Gastroesophageal sphincter (tissue), 4 donors: Measurements from ENCODE around the gene RESP18. TPM values are rescaled to one million over a fixed set of nuclear protein-coding genes. Genes with fewer than 3 reads are reported as not detected.

ENCODE experiments used
- ATAC-seq: fragments of 150-250 bp; one replicate; pipeline ENCODE4 v1.9.1; 2016; ENCODE audit warnings: mild to moderate bottlenecking, moderate library complexity
- H3K27ac ChIP-seq, 4 donors: fragments of 200-600 bp; sonication (generic) in 3 of 4; 1 replicate in 3 of 4; 2 replicates in 1 of 4; pipeline ENCODE4 v1.5.1; 2016 to 2019
- H3K27me3 ChIP-seq: fragments of 200-600 bp; sonication (generic); one replicate; pipeline ENCODE4 v1.5.1; 2019
- H3K36me3 ChIP-seq, 2 donors: fragments of 200-600 bp; sonication (generic); one replicate each; pipeline ENCODE4 v1.5.1; 2019; ENCODE audit warnings: control low read depth in 1 of 2
- H3K4me1 ChIP-seq, 3 donors: fragments of 200-600 bp; sonication (generic); 1 replicate in 2 of 3; 2 replicates in 1 of 3; pipeline ENCODE4 v1.5.1; 2016 to 2019; ENCODE audit warnings: control low read depth in 2 of 3
- H3K4me3 ChIP-seq, 2 donors: fragments of 200-600 bp; sonication (generic); one replicate each; pipeline ENCODE4 v1.5.1; 2019; ENCODE audit warnings: mild to moderate bottlenecking in 1 of 2, moderate library complexity in 1 of 2
- H3K9me3 ChIP-seq, 3 donors: fragments of 200-600 bp; sonication (generic); one replicate each; pipeline ENCODE4 v1.5.1; 2017 to 2019; ENCODE audit warnings: control low read depth in 2 of 3
- EP300 ChIP-seq: sonication (generic); formaldehyde crosslinking; IDR thresholded peaks from one replicate; pipeline ENCODE4 v1.6.1; 2017; ENCODE audit warnings: antibody characterized with exemption, mild to moderate bottlenecking
- POLR2A ChIP-seq, 2 donors: fragments of 450-650 bp; IDR thresholded peaks; one replicate each; pipeline ENCODE4 v1.6.1; 2017; ENCODE audit warnings: antibody characterized with exemption in 2 of 2, mild to moderate bottlenecking in 2 of 2, moderate library complexity in 1 of 2
- POLR2AphosphoS5 ChIP-seq: sonication (generic); formaldehyde crosslinking; IDR thresholded peaks from one replicate; pipeline ENCODE4 v1.6.1; 2017; ENCODE audit warnings: antibody characterized with exemption
- WGBS, 2 donors: methylation state at CpG; one replicate each; pipeline ENCODE4 v1.1.5; 2018; ENCODE audit warnings: low coverage in 1 of 2; 5-methylcytosine and 5-hydroxymethylcytosine counted together
- total RNA-seq, 4 donors: library from RNA; depleted of rRNA; stranded (reverse); fragments of >200 nt; gene quantifications; one replicate each; pipeline ENCODE4 v1.1.0, GENCODE V29; 2016
- TF ChIP-seq, protein P1 (sequence below), 4 experiments: fragments of 200-600 bp in 2 of 4; fragments of 450-650 bp in 2 of 4; sonication (generic) in 1 of 4; IDR thresholded peaks; one replicate each; pipeline ENCODE4 v1.5.1; 2017 to 2019; ENCODE audit warnings: antibody characterized with exemption in 4 of 4, mild to moderate bottlenecking in 2 of 4, moderate library complexity in 2 of 4

RESP18 gene
- total RNA-seq, 4 donors from 2014 or later: not detected

DNA sequence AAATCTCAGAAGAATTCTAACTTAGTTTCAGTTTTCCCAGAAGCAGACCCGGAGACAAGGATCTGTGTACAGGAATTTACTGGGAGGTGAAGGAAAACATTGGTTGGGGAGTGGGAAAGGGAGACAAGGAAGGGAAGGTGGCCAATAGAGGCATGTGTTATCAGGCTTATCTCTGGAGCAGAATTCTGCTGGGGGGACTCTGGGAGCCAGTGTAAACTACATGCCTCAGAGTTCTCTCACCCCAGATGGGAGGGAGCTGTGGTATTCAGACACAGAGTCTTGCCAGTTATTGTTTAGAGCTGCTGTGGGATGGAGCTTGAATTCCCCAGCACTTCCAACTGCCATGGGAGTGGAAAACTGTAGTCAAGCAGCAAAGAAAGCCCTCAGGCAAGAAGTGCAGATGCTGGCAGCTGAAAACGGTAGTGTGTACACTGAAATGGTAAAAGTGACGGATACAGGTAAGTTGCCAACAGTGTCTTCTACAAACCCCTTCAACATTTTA lies 36.2 kb upstream of the RESP18 start:
- ATAC-seq: peak; percentile 71
- Histone ChIP-seq H3K4me1 (peaks cover 0 to 13% (median 4%) of the 10 kb centered on the region in 3 donors), H3K4me3 (no peak overlapping the region), H3K27ac (peak overlapping the region in 3 of 4 donors; percentile 33 to 73 (median 61)), H3K36me3 (peaks cover 0 to 16% of the 10 kb centered on the region in 2 donors), H3K9me3 (no peaks in the 10 kb centered on the region), H3K27me3 (no peaks in the 10 kb centered on the region)
- WGBS, 2 donors: 29 to 31% methylated on average over 2 of the region's 3 CpGs
- TF ChIP-seq POLR2A (IDR thresholded peaks at IDR 0.05) (no peak), EP300 (no peak), POLR2AphosphoS5 (no peak)
- TF ChIP-seq, protein P1, sequence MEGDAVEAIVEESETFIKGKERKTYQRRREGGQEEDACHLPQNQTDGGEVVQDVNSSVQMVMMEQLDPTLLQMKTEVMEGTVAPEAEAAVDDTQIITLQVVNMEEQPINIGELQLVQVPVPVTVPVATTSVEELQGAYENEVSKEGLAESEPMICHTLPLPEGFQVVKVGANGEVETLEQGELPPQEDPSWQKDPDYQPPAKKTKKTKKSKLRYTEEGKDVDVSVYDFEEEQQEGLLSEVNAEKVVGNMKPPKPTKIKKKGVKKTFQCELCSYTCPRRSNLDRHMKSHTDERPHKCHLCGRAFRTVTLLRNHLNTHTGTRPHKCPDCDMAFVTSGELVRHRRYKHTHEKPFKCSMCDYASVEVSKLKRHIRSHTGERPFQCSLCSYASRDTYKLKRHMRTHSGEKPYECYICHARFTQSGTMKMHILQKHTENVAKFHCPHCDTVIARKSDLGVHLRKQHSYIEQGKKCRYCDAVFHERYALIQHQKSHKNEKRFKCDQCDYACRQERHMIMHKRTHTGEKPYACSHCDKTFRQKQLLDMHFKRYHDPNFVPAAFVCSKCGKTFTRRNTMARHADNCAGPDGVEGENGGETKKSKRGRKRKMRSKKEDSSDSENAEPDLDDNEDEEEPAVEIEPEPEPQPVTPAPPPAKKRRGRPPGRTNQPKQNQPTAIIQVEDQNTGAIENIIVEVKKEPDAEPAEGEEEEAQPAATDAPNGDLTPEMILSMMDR (IDR thresholded peaks at IDR 0.05): no peak

DNA sequence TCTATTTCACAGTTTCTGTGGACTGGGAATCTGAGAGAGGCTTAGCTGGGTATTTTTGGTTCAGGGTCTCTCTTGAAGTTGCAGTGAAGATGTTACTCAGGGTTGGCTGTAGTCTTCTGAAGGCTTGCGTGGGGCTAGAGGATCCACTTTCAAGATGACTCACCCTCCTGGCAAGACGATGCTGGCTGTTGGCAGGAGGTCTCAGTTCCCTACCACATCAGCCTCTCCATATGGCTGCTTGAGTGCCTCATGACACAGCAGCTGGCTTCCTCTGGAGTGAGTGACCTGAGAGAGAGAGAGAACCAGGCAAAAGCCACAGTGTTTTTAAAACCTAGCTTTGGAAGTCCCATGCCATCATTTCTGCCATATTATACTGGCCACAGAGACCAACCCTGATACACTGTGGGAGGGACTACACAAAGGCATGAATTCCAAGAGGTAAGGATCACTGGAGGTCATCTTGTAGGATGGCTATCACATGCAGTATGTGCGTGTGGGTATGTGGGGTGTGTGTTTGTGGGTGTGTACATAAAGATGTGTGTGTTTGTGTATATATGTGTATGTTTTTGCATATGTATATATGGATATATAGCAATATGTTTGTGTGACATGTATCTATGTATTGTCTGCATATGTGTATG lies 30.1 kb upstream of the RESP18 start:
- H3K4me3 ChIP-seq: no peak overlapping the region
- peak; percentile 86 for ATAC-seq
- H3K4me1 ChIP-seq: peaks cover 0 to 13% (median 9%) of the 10 kb centered on the region in 3 donors
- H3K27me3 ChIP-seq: peaks cover 23% of the 10 kb centered on the region
- no peak for TF ChIP-seq EP300
- TF ChIP-seq POLR2AphosphoS5: no peak
- TF ChIP-seq, protein P1 (IDR thresholded peaks at IDR 0.05): no peak
- TF ChIP-seq POLR2A (IDR thresholded peaks at IDR 0.05): no peak
- no peaks in the 10 kb centered on the region for H3K36me3 ChIP-seq
- 39 to 80% methylated on average over 1 to 3 of the region's 3 CpGs for WGBS, 2 donors
- H3K27ac ChIP-seq: no peak overlapping the region
- no peaks in the 10 kb centered on the region for H3K9me3 ChIP-seq

DNA sequence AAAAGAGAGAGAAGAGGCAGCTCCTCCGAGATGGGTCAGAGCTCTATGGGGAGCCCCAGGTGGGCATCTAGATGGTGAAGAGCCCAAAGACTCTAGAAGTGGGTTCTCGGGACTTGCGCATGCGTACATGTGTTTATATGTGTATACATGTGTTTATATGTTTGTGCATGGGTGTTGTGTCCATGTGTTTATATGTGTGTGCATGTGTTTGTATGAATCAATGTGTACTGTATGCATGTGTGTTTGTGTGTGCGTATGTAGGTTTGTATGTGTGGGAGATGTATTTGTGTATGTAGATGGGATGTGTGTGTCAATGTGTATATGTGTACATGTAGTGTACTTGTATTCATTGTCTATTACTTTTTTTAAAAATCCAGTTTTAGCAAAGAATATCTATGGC lies 29.5 kb upstream of the RESP18 start:
- Histone ChIP-seq H3K36me3 (no peaks in the 10 kb centered on the region), H3K9me3 (no peaks in the 10 kb centered on the region), H3K4me1 (peaks cover 0 to 13% (median 9%) of the 10 kb centered on the region in 3 donors), H3K27ac (no peak overlapping the region), H3K4me3 (no peak overlapping the region), H3K27me3 (peaks cover 29% of the 10 kb centered on the region)
- ATAC-seq: no peak
- WGBS, 2 donors: 89 to 92% methylated on average over 5 of the region's 5 CpGs
- TF ChIP-seq EP300 (no peak), POLR2AphosphoS5 (no peak), POLR2A (IDR thresholded peaks at IDR 0.05) (no peak)
- TF ChIP-seq, protein P1 (IDR thresholded peaks at IDR 0.05): no peak

DNA sequence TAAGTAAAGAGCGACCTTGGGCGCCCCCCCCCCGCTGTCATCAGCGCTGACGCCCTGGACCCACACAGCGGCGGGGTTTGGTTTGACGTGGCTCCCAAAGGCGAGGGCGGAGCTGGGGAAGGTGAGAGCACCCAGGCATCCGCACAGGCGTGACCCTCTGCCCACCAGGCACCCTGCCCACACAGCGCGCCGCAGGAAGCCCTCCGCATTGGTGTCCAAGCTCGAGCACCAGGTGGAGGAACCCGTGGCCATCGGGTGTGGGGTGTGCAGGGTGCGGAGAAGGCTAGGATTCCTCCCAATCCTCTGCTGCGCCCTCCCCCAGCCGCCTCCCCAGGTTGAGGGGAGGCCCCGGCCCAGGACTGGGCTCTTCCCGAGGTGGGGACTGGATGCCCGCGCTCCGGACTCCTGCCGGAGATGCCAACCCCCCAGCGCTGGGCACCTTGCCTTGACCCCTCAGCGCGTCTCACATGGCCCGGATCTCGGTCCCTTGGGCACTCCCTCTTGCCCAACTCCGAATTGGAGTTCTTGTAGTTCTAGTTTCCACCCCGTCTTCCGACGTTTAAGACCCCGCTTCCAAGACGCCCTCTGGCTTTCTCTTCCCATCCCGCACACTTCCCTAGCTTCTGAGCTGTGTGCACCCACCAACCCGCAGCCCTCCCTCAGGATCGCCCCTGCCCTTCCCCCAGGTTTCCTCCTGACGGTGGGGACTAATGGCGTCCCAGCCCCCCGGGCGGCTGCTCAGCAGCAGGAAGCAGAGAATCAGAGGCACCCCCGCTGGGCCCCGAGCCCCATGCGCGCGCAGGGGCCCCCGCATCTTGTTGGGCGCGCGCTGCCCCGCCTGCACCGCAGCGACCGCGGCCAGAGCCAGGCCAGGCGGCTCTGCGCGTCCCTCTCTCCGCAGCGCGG lies 25.9 kb upstream of the RESP18 start:
- no peak for ATAC-seq
- WGBS, 2 donors: 1 to 9% methylated on average over 8 to 15 of the region's 66 CpGs
- H3K4me1 ChIP-seq: peaks cover 0 to 13% (median 9%) of the 10 kb centered on the region in 3 donors
- no peaks in the 10 kb centered on the region for H3K9me3 ChIP-seq
- H3K27ac ChIP-seq: no peak overlapping the region
- no peak overlapping the region for H3K4me3 ChIP-seq
- TF ChIP-seq EP300 (no peak), POLR2A (IDR thresholded peaks at IDR 0.05) (no peak), POLR2AphosphoS5 (no peak)
- TF ChIP-seq, protein P1 (IDR thresholded peaks at IDR 0.05): no peak
- peaks cover 65% of the 10 kb centered on the region for H3K27me3 ChIP-seq
- no peaks in the 10 kb centered on the region for H3K36me3 ChIP-seq
